Fibroblast of lung (primary cell): ENCODE data around the gene NEURL2.

Source experiments
- EZH2 ChIP-seq: IDR thresholded peaks from 2 replicates; pipeline ENCODE4 v1.5.1; 2012; ENCODE audit warnings: low read length, control low read depth, mild to moderate bottlenecking; ENCODE audit errors: missing control alignments
- TF ChIP-seq, protein P1 (sequence below), 2 donors: IDR thresholded peaks in 1 of 2; conservative IDR thresholded peaks in 1 of 2; 1 replicate in 1 of 2; 2 replicates in 1 of 2; pipeline ENCODE4 v1.5.1; 2011 to 2012; ENCODE audit warnings: low read length in 2 of 2, control low read depth in 1 of 2, inconsistent platforms in 1 of 2, low read depth in 1 of 2, mild to moderate bottlenecking in 1 of 2

GRCh38 chr20:45933266-45934045 is 42.4 kb upstream of the NEURL2 start:
- TF ChIP-seq, protein P1, sequence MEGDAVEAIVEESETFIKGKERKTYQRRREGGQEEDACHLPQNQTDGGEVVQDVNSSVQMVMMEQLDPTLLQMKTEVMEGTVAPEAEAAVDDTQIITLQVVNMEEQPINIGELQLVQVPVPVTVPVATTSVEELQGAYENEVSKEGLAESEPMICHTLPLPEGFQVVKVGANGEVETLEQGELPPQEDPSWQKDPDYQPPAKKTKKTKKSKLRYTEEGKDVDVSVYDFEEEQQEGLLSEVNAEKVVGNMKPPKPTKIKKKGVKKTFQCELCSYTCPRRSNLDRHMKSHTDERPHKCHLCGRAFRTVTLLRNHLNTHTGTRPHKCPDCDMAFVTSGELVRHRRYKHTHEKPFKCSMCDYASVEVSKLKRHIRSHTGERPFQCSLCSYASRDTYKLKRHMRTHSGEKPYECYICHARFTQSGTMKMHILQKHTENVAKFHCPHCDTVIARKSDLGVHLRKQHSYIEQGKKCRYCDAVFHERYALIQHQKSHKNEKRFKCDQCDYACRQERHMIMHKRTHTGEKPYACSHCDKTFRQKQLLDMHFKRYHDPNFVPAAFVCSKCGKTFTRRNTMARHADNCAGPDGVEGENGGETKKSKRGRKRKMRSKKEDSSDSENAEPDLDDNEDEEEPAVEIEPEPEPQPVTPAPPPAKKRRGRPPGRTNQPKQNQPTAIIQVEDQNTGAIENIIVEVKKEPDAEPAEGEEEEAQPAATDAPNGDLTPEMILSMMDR (conservative IDR thresholded peaks at IDR 0.05 in 1 of 2, IDR thresholded peaks at IDR 0.05 in 1 of 2; ENCODE audit: low read depth in 1 of 2, low read length in 2 of 2), result peak; percentile 8 to 30
- TF ChIP-seq EZH2, result no peak
